NCI-H1436 treated with DMSO at 0.1 percent for 48 hours (cell line): ENCODE results near the gene GRIA4.

Experiments used
- DNase-seq: peaks from one replicate; lab custom pipeline; 2025; lab: John Stamatoyannopoulos, UW

Gene GRIA4

GRCh38 chr11:105639527-105639926 is 29.7 kb downstream of the GRIA4 start:
- no peak for DNase-seq

DNA sequence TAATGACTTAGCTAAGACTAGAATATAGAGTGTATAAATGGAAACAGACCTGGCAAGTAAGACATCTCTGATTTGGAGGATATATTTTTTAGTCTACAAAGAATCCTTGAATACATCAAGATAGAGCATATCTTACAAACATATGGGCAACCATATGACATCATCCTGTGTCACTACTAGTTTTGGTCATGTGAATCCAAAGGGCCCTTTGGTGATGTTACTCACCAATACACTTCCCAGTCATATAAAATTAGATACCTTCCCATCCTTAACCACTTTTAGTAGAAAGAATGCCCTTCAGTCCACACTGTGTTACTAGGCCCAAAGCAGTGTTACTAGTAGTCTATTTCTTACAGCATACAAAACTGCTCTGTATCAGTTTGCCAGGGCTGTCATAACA is 31.6 kb downstream of the GRIA4 start:
- DNase-seq, result no peak

DNA sequence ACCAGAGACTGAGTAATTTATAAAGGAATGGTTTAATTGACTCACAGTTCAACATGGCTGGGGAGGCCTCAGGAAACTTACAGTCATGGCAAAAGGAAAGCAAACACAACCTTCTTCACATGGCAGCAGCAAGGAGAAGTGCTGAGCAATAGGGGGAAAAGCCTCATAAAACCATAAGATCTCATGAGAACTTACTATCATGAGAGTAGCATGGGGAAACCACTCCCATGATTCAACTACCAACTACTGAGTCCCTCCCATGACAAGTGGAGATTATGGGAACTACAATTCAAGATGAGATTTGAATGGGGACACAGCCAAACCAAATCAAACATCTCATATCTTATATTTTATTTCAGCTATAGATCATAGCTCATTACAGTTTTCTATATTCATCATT is 33.0 kb downstream of the GRIA4 start:
- no peak for DNase-seq

GRCh38 chr11:105644839-105645573 is 35.1 kb downstream of the GRIA4 start:
- no peak for DNase-seq

- DNase-seq, result no peak
Measured at GRCh38 chr11:105647780-105648179, 37.9 kb downstream of the GRIA4 start.

GRCh38 chr11:105648762-105649161 is 38.9 kb downstream of the GRIA4 start:
- no peak for DNase-seq

- no peak for DNase-seq
Measured at GRCh38 chr11:105665281-105665680, 55.4 kb downstream of the GRIA4 start.

DNA sequence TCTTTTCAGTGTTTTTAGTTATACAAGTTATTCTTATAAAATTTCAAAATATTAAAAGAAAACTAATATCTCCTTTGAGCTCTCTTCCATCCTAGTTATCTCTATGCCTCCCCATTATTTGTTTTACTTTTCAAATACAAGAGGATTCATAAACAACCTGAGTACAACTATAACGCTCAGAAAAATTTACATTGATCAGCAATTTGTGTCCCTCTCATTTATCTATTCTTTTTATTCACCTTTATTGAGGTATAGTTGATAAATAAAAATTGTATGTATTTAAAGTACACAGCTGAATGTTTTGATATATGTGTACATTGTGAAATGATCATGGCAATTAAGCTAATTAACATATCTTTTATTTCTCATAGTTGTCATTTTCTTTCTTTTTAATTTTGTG is 57.6 kb downstream of the GRIA4 start:
- no peak for DNase-seq

GRCh38 chr11:105670811-105671210 is 60.9 kb downstream of the GRIA4 start:
- DNase-seq, result no peak

DNA sequence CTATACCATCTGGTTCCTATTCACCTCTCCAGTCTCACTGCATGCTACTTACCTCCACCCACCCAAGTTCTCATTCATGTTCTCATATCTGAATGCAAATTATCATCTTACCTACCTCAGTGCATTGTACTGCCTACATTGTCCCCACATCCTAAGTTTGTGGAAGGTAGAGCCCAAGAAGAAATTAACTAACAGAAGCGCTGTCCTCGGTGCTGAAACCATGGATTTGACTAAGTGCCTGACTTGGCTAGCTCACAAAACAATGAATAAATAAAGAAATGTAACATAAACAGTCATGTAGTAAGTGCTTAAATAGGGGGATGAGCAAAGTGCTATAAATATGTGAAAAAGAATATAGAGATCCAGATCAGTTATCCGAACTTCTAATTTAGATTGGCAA is 63.2 kb downstream of the GRIA4 start:
- no peak for DNase-seq

DNA sequence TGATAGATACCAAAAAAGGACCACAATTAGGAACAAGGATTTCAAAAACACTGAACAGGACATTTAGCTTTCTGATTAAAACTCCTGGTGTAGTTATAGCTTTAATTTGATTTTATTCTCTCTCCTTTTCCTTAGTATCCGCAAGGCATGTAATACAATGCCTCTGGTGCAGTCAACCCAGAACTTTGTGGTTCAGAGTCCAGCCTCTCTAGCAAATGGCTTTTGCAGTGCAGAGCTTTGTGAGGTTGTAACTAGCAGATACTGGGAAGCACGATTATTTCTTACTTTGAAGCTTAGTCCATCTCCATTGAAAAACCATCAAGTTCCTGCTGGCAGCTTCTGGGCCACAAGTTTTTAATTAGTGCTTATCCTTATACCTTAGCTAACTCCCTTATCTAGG is 79.8 kb downstream of the GRIA4 start:
- no peak for DNase-seq

DNA sequence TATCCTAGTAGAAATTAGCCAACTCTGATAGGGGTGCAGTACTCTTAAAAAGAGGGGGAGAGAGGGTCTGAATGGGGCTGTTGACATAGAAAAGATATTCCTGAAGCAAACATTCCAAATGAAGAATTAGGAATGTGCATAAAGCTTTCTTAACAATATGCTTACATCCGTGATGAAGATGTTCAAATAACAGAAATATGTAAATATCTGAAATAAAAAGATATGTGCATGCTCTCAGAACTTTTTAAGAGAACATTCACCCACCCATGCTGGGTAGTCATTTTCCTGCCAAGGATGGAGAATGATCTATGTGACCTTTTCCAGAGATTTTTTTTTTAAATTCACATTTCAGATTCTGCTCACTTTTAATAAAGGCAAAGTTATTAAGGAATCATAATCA is 80.6 kb downstream of the GRIA4 start:
- no peak for DNase-seq

DNA sequence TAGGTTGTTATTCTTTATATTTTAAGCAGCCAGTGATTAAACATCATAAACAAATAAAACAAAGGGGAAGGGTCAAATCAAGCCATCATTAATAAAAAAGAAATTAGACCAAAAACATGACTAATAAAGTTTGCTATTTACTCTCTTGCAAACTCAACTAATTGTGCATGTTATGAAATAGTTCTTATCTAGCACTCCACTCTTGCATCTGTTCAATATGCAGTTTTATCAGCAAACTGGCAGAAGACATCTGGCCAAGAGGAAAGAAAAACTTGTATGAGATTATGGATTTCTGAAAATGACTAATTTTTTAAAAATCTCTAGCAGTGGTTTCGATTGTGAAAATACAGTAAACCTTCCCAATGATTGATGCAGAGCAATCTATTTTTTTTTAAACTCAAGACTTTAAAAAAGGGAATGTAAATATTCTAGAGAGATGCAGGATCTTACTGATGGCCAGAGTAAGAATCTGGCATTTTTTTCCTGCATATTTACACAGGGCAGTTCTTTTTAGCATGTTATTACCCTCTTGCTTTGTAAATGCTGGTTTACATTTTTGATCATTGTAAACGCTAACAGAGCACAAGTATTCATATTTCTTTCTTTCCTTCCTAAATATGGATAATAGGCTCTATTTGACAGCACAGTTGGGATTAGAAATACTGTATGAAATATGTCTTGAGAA is 83.3 kb downstream of the GRIA4 start:
- DNase-seq, result no peak

DNA sequence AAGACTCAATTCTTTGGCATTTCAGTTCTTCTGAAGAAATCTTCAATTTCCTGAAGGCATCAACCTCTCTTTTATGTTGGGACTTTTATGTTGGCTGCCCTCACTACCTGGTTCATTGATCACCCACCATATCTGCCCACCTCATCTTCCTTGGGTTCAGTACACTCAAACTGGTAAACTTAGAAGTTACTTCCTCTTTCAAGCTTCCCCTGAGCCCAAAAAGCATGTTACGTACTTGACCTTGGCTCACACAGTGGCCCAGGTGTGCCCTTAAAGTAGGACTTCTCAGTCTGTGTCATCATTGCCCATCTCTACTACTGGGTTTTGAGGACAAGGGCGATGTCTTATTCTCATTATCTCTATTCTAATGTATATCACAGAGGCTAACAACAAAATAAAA is 86.1 kb downstream of the GRIA4 start:
- no peak for DNase-seq

- no peak for DNase-seq
Measured at GRCh38 chr11:105697291-105697690, 87.4 kb downstream of the GRIA4 start.

- DNase-seq, result no peak
Measured at GRCh38 chr11:105699203-105699602, 89.3 kb downstream of the GRIA4 start.

DNA sequence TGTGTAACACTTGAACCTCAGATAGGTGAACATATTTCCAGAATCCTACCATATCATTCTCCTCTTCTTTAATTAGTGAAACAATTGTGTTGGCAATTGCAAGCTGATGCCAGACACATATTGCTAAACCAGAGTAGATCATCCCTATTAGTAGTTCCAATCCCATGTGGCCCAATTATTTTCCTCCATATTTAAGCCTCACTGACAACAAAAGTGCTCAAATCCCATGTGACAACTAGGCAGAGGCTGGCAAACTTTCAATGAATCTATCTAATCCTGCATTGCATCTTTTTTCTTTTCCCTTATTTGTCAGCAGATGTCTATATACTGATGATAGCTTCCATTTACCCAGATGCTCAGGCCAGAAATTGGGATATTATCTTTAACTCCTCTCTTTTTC is 90.4 kb downstream of the GRIA4 start:
- DNase-seq, result no peak

DNA sequence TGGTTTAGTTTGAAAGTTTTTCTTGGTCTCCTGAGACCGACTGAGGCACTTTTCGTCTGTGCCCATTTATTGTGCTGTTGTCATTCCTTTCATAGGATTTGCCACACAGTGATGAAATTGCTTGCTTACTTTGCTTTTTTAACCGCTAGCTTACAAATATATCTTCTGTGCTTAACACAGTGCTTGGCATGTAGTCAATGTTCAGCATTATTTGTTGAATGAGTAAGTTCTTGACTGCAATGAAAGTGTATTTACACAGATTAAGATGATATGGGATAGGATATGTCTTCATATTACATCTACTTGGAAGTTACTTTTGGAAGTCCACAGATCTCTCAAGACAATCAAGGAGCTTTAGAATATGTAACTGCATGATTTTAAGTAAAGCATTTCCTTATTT is 91.2 kb downstream of the GRIA4 start:
- no peak for DNase-seq

GRCh38 chr11:105705786-105706530 is 96.1 kb downstream of the GRIA4 start:
- no peak for DNase-seq

- no peak for DNase-seq
Measured at GRCh38 chr11:105713106-105713505, 103.2 kb downstream of the GRIA4 start.

DNA sequence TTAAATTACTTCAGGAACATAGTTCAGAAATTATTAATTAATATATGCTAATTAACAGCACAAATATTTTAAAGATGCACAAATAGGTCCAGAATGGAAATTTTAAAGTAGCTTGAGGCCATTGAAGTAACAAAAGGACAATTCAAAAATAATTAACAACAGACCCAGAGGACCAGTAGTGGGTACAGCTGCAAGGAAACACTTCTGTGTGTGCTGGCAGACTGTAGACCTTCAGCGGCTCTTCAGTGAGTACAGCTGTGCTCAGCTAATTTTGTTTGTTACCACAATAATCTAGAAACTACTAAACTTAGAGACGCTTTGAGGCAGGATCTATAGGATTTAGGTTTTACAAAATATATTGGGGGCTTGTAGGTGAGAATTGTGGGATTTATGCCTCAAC is 103.8 kb downstream of the GRIA4 start:
- no peak for DNase-seq

- DNase-seq, result no peak
Measured at GRCh38 chr11:105718641-105719040, 108.8 kb downstream of the GRIA4 start.
